Measurements from ENCODE around the gene MSI2. TPM values are rescaled to one million over a fixed set of nuclear protein-coding genes. Genes with fewer than 3 reads are reported as not detected.

MSI2 gene
- total and polyA plus RNA-seq, 2 donors (not counting 1 experiment from before 2014, with no cell fraction given): 16.1 to 196 TPM

DNA sequence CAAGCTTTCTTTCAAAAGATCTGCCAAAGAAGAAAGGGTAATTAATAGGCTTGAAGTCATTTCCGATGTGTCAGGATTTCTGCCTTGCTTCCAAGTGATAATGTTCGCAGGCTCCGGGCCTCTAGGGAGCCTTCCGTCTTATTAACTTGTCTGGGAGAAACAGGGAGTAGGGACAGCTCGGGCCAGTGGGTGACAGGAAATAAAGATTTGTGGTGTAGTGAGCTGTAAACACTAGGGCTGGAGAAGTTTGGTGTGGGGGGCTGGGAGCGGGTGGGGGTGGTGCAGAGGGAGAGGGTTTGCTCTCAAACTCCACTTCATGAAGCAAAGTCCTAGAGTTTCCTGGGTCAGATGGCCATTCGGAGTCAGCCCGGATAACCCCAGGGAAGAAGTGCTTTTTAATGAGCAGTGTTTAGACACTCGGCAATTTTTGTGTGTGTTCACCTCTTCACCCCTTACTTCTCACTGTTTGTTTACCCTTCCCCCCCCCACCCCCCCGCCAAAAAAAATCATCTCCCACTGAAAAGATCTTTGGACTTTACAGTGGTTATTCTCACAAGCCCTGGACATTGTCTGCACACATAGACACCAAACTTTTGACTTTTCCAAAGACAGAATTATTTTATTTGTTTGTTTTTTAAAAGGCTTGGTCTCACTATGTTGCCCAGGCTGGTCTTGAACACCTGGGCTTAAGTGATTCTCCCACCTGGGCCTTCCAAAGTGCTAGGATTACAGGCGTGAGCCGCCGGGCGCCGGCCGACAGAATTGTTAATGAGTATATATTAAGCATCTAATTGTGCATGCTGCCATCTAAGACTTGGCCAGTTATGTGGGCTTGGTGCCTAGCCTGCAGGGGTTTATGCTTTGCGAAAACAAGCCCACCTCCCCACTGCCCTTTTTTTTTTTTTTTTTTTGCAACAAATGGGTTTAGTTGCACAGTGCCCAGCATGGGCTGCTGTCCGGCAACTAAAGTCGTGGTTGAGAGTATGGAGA, 292.4 kb downstream of the MSI2 start:
- no peak for DNase-seq
- H3K9ac ChIP-seq (ENCODE audit: low read length): no peak overlapping the region
- TF ChIP-seq EZH2 (IDR thresholded peaks at IDR 0.05; ENCODE audit: borderline replicate concordance, insufficient read depth, low read depth, low read length, poor library complexity, severe bottlenecking): no peak
- TF ChIP-seq, protein P1, sequence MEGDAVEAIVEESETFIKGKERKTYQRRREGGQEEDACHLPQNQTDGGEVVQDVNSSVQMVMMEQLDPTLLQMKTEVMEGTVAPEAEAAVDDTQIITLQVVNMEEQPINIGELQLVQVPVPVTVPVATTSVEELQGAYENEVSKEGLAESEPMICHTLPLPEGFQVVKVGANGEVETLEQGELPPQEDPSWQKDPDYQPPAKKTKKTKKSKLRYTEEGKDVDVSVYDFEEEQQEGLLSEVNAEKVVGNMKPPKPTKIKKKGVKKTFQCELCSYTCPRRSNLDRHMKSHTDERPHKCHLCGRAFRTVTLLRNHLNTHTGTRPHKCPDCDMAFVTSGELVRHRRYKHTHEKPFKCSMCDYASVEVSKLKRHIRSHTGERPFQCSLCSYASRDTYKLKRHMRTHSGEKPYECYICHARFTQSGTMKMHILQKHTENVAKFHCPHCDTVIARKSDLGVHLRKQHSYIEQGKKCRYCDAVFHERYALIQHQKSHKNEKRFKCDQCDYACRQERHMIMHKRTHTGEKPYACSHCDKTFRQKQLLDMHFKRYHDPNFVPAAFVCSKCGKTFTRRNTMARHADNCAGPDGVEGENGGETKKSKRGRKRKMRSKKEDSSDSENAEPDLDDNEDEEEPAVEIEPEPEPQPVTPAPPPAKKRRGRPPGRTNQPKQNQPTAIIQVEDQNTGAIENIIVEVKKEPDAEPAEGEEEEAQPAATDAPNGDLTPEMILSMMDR (IDR thresholded peaks at IDR 0.05): no peak
- H3K4me3 ChIP-seq (ENCODE audit: control extremely low read depth in 1 of 5, extremely low read depth in 1 of 5, insufficient read depth in 1 of 5, low read depth in 2 of 5, low read length in 4 of 5): no peak overlapping the region
- H3K4me1 ChIP-seq (ENCODE audit: control insufficient read depth in 2 of 2, insufficient read depth in 2 of 2, low read length in 2 of 2): peaks cover 62 to 69% of the 10 kb centered on the region in 2 donors
- peaks cover 41% of the 10 kb centered on the region for H3K79me2 ChIP-seq (ENCODE audit: control insufficient read depth, insufficient read depth, low read length)
- Mint-ChIP-seq H3K9me3 (ENCODE audit: insufficient read depth) (no peaks in the 10 kb centered on the region), H3K27me3 (no peaks in the 10 kb centered on the region), H3K27ac (peak overlapping the region; percentile 89), H3K4me3 (peak overlapping the region; percentile 69), H3K4me1 (peaks cover 81% of the 10 kb centered on the region)
- H4K20me1 ChIP-seq (ENCODE audit: control insufficient read depth, insufficient read depth, low read length, poor library complexity, severe bottlenecking): no peaks in the 10 kb centered on the region
- ChIA-PET CTCF (interaction anchor here (0.6 to 6.3 kb wide), 9 partner anchors 9 to 308 kb away, joined by 3 to 64 read pairs (median 3); no protein-coding TSS in a partner anchor), POLR2A (interaction anchor here (0.7 to 0.8 kb wide), 3 partner anchors 9 to 81 kb away, joined by 3 to 4 read pairs (median 3); no protein-coding TSS in a partner anchor)
- no peaks in the 10 kb centered on the region for H3K27me3 ChIP-seq (replicated peaks in 1 of 4; ENCODE audit: control extremely low read depth in 1 of 4, control insufficient read depth in 3 of 4, insufficient read depth in 4 of 4, low read length in 3 of 4)
- H3K27ac ChIP-seq (ENCODE audit: low read length in 2 of 2): peak overlapping the region; percentile 14 to 97
- WGBS (ENCODE audit: insufficient coverage): 47% methylated on average over 5 of the region's 19 CpGs
- H3K4me2 ChIP-seq (replicated peaks; ENCODE audit: low read depth, low read length, poor library complexity, severe bottlenecking): peak overlapping the region; percentile 82
- intact Hi-C loops (cut with micrococcal nuclease): no loop called here
- ATAC-seq (ENCODE audit: low read depth): no peak
- no peaks in the 10 kb centered on the region for H3K9me3 ChIP-seq (ENCODE audit: control extremely low read depth in 1 of 3, control insufficient read depth in 2 of 3, insufficient read depth in 1 of 3, low read length in 2 of 3)
- peaks cover 0 to 1% of the 10 kb centered on the region in 2 experiments for H3K36me3 ChIP-seq (replicated peaks in 1 of 2; ENCODE audit: control extremely low read depth in 1 of 2, control insufficient read depth in 1 of 2, extremely low read depth in 1 of 2, insufficient read depth in 2 of 2, low read length in 1 of 2)
- H2AFZ ChIP-seq (ENCODE audit: insufficient read depth, low read depth, low read length, poor library complexity, severe bottlenecking): no peak overlapping the region

Measured in B cell (primary cell).